Daoy (cell line): ENCODE results near the gene TBL1X. TPM values are rescaled to one million over a fixed set of nuclear protein-coding genes. Genes with fewer than 3 reads are reported as not detected.

ENCODE experiments used
- DNase-seq: peaks from one replicate; pipeline ENCODE4 v3.0.0-alpha.2; 2015; ENCODE audit warnings: low read depth
- total RNA-seq: library from RNA; depleted of rRNA; stranded (reverse); fragments of >200 nt; shearing (Covaris generic); gene quantifications from 2 replicates; pipeline ENCODE4 v1.2.3, GENCODE V29; 2014

Gene TBL1X
- total RNA-seq, 1 experiment from 2014 or later, result 7.9 TPM

DNA sequence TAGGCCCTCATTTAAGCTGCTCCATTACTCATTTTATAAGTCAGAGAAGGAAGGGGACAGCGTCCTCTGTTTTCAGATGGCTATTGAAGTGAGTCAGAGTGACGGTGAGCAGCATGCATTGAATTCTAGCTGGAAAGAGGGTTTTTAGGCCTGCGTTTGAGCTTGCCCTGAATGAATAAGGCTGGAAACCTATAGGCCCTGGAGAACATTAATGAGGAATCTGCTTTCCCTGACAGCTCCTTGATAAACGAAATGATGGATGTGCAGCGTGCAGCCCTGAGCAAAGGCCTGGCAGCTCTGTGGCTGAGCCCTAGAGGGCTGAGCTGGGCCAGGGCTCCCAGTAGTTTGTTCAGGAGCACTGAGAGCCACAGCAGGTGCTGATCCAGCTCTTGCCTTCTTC, 33.4 kb downstream of the TBL1X start:
- no peak for DNase-seq

DNA sequence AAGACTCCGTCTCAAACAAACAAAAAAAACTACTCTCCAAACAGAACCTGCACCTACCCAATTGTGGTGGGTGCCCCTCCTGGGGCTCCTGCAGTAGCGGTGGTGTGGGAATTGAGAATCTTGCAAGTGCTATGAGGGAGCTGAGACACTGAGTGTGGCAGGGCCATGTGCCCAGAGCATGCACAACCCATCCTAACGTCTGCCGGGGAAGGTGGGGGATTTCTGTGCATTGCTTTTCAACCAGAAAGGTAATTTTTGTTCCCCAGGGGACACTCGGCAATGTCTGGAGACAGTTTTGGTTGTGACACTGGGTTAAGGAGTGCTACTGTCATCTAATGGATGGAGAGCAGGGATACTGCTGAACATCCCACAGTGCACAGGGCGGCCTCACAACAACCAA, 35.7 kb downstream of the TBL1X start:
- DNase-seq, result no peak

DNA sequence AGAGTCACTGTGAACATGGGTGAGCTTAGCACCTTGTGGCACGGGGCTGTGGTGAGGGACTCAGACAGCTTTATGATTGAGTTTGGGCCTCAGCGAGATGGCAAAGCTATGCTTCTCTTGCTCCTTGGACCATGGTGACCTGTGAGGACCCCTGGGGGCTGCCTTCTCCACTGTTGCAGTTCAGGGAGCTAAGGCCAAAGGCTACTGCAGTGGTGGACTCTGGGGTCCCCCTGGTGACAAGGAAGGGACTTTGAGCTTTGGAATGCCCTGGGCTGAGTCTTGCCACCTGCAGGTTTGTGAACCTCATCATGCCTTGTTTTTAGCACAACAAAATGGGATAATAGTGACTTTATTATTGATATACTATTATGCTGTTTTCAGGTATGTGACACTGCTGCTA, 36.5 kb downstream of the TBL1X start:
- DNase-seq, result no peak

DNA sequence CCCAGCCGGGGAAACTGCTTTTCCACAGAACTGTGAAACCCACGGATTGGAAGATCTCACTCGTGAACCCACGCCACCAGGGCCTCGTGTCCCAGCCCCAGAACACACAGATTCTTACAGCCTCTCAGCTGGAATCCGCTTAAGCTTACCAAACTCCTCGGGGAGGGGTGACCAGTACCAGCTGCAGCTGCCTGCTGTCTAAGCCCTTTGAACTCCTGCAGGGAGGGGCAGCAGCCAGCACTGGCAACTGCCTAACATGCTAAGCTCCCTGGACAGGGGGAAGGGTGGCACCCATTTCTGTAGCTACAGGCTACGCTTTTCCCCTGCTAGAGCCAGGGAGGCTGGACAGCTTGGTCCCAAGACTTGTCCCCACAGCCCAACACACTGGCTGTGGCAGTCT, 38.4 kb downstream of the TBL1X start:
- DNase-seq, result no peak

DNA sequence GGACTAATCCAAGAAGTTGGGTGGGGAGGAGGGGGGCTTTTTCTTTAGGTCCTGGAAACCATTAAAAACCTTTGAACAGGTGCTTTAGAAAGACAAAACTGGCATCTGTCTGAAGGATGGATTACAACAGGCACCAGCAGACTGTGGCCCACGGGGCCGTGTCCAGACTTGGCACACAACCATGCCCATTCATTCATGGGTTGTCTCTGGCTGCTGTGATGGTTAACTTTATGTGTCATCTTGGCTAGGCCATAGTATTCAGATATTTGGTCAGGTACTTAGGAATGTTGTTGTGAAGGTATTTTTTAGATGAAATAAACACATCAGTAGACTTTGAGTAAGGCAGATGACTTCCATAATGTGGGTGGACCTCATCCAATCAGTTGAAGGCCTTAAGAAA, 45.5 kb downstream of the TBL1X start:
- DNase-seq, result no peak

DNA sequence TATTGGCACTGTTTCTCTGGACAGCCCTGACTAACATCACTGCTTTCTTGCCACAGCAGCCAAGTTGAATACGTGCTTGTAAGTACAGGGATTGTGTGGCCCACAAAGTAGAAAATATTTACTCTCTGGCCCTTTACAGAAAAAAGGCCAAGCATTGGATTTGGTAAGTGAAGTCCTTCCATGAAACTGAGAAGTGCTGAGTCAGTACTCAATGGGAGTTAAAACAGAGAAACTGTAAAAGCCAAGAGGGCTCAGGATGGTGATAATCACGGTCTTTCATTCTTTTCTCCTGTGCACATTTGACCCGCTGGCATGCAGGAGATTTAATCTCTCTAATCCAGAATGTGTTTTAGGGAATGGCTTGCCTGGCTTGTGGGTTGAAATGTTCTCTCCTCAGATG, 46.1 kb downstream of the TBL1X start:
- no peak for DNase-seq

DNA sequence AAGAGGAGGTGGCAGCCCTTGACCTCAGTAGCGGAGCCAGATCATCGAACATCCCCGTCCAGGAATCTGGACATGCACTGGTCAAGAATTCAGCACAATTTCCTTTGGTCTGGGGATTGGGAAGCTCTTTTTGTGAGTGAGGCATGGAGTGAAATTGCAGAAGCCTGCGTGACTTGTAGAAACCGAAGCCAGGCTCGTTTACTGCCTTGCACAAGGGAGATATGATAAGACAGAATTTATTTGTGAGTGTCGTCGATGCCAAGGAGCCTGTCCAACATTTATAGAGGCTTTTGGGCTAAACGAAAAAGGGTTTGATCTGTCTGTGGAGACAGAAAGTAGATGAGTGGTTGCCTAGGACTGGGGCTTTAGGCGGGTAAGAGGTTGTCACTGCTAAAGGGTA, 50.6 kb downstream of the TBL1X start:
- DNase-seq, result no peak

DNA sequence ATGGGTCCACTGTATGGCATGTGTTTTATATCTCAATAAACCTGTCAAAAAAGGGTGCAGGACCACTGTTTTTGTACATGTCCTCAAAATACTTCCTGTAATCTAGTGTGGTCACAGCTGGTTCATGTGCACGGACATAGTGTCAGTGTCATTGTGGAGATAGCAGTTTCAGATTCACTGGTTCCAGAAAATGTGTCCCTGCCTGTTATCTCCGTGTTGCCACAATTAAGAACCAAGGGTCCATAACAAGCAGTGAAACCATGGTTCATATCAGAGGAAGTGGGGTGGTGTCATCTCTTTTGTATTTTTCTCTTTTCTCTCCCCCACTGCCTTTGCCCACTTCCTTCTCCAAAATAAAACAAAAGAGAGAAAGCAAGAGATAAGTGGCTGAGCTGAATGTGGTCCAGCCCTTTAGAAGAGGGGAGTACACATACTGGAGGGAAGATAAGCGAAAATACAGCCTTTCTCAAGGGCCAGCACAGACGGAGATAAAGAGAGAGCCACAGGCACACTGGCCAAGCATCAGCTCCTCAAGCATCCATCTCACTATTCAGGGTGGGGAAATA, 51.2 kb downstream of the TBL1X start:
- DNase-seq, result no peak

DNA sequence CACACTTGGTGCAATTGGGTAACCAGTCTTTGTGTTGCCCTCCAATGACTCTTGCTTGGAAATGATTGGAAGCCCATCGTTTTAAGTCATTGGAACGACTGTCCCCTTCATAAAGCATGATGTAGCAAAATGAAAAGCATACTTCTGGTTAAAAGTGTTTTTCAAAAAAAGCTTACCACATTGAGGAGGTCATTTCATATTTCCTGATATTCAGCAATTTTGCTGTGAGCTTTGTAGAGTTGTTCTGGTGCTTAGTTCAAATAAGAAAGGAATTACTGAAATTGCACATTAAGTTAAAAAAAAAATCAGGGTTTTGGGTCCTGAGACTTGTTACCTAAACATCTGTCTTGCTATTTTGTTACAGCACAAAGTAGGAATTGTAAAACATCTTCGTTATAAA, 51.8 kb downstream of the TBL1X start:
- DNase-seq, result no peak

DNA sequence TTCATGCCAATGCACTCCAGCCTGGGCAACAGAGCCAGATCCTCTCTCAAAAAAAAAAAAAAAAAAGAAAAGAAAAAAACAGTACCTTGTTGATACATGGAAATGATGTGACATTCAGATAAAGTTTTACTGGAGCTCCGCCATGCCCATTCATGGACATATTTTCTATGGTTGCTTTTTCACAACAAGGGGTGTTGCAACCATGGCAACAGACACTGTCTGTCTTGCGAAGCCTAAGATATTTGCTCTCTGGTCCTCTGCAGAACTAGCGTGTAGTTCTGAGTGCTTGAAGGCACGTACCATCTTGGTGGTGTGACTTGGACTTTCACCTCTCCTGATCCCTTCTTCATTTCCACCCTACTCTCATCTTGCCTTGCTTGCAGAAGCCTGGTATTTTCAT, 53.2 kb downstream of the TBL1X start:
- no peak for DNase-seq

DNA sequence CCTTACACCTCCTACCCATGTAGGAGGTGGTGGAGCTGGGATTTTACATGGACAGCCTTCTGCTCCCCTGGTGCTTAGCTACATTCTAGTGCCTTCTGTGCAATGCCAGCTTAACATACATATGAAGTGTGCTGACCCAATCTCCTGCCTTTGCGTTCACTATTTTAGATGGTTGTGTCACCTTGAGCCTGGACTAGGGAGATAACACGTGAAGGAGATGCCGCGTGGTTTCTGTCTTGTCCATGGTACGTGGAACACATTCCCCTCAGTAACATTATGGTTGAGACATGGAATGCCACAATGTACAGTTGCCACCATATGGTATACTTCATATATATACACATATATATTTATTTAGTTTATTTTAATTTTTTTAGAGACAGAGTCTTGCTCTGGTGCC, 54.0 kb downstream of the TBL1X start:
- no peak for DNase-seq

DNA sequence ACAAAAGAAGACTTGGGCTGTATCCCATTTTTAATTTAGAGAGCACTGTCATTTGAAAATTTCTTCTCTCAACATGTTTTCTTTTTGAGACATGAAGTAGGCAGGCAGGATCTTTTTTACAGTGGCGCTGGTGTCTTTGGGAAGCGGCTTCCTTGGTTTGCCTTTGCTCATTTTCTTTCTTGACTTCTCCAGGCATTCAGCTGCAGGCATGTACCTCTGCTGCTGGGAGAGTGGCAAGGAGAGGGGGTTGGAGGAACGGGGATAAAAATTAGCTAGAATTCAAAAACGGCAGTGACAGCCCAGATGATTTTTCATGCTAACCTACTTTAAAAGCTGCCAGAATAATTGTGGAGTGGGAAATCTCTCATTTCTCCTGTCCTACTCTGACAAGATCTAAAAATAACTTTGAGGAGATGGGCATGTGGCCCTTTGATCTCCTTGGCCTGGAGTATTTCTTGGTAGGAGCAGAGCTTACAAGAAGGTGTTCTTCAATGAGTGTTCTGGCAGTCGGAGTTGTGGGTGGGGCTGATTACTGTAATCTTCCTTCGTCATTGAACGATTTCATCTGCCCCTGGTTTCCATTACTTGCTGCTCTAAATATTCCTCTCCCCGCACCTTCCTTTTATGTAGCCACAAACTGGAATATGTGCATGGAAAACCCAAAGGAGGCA, 54.8 kb downstream of the TBL1X start:
- no peak for DNase-seq

DNA sequence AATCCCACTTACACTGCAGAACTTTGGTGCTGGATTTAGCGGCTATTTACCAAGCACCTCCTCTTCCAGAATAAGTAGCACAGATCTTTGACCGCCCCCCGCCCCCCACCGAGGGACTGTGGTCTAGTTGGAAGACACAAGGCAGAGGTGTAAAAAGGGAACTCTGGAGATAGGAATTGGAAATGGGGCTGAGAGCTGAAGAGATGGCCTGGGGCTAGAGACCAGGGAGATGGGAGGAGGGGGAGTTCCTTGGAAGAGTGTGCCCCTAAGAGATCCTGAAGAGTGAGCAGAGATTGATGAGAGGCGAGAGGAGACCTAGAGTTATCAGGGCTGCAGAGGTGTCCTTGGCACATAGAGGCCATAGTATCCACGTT, 55.3 kb downstream of the TBL1X start:
- no peak for DNase-seq

DNA sequence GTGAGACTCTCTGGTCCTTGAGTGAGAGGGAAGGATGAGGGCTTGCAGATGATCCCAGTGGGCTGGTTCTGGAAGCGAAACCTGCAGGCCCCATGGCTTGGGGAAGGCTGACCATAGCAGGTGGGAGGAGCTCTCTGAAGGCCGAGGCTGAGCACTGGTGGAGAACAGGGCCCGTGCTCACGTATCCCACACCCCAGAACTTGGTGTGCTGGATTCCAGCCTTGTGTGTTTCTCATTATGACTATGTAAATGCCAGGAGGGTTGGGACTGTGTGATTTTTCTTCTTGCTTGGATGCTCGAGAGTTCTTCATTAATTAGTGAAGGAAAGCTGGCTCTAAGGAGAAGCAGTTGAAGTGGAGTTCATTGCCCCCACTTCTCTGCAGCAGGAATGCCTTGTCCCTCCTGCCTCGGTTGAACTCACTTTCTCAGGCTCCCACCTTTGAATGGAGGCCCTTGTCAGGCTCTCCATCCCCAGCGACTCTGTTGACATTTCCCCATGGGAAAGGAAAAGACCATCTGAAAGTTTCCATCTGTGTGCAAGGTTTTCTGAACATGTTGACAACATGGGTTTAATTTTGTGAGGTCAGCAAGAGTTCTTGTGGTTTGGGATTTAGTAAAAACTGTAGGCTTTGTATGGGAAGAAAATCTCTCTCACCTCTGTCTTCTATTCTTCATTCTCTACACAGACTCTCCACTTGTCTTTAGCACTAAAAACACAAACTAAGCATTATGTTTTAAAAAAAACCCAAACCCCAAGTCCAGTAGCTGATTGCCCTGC, 57.7 kb downstream of the TBL1X start:
- DNase-seq, result no peak

DNA sequence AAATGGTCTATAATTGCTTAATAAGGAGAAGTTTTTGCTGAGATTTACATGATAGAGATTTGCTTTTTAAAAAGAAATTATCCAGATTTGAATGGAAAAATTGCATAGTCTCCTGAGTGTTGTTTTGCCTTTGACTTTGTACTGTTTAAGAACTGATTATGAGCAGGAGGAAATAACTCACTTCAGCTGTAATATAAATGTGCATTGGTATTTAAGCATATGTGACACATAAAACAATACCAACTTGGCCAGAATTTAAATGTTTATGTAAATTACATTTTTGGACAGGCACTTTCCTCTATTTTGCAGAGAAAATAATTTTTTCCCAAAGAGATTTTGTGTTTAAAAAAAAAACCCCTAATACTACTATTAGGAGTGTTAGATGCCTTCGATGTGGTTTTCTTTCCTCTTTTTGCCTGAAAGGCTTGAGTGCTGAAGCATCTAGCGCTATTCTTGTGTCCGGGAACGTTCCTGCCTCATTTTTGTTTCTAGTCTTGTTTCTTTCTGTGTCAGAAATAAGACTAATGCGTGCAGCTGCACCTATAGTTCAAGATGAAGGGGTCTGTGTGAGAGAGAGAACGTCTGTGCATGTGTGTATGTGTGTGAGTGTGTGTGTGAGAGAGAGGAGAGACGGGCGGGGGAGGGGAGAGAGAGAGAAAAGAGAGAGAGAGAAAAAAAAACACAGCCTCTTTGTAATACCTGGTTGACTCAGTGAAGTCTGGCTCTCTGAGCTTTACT, 60.8 kb downstream of the TBL1X start:
- no peak for DNase-seq

DNA sequence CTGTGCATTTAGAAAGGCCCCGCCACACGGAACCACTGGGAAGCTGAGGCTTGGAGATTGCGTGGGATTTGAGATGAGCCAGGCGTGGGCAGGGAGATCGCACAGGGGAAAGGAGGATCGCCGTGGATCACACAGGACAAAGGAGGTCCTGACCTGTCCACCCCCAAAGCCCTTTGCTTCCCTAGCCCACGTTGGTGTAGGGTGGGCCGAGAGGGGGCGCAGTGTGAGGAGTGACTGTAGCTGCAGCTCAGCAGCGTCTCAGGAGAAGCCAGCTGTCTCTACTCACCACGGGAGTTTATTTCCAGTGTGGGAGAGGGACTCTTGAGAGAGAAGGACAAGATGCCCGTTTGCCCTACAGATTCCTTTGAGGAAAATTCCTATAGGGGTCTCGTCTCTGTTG, 62.1 kb downstream of the TBL1X start:
- DNase-seq, result no peak

DNA sequence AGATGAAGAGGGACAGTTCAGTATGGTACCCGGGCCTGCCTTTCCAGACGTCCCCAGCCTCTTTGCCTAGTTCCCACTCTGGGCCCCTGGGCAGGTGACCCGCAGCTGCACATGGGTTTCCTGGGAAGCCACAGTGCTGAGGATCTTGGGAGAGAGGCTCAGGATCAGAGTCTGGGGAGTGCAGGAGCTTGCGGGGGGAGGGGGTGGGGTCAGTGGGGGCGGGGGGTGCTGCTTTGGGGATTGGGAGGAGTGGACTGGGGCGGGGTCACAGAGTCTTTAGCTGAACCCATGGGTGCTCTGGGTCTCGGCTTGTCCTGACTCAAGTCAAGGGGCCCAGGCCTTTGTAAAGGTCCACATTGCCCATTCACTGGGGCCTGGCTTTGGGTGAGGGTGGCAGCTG, 63.6 kb downstream of the TBL1X start:
- no peak for DNase-seq

DNA sequence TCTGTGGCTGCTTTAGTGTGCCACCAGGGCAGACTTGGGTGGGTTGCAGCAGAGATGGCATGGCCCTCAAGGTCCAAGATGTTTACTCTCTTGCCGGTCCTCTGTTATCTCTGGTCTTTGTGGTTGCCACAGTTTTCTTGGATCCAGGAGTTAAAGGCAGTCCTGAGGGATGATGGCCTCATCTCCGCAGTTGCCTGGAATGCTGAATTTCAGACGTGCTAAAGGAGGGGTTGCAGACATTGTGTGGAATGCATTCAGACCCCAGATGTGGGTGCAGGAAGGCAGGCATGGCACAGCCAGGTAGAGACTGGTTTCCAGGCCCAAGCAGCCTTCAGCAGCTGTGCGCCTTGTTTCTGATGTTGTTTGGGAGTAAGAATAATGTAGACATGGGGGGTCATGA, 64.4 kb downstream of the TBL1X start:
- no peak for DNase-seq

DNA sequence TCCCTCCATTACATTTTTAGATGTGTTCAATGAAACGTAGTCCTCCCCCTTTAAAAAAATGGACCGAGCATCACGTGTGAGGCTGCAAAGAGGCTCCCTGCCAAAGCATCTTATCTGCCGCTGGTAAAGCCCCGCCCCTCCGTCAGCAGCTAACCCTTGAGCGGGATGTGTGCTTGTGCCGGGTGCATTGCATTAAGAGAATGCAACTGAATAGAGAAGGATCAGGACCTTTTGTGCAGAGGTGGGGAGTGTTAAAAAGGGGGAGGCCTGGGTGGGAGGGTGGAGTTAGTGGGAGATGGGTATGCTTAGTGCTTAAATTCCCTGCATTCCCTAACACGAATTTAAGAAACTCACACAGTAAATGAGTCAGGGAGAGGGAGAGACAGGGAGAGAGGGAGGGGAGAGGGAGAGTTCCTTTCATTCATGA, 66.0 kb downstream of the TBL1X start:
- DNase-seq, result peak; percentile 73

DNA sequence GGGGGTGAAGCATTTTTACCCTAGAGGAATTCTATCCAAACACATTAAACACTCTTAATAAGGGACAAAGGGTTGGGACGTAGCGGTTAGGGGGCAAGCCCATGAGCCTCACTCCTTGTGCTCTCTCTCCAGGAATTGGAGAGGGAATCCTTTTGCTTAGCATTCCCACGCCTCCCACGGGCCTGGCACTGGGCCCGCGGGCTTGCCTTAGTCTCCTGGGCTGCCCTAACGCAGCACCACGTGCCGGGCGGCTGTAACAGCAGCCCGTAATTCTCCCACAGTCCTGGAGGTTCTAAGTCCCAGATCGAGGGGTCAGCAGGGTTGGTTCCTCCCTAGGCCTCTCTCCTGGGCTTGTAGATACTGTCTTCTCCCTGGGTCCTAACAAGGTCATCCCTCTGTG, 67.5 kb downstream of the TBL1X start:
- no peak for DNase-seq

DNA sequence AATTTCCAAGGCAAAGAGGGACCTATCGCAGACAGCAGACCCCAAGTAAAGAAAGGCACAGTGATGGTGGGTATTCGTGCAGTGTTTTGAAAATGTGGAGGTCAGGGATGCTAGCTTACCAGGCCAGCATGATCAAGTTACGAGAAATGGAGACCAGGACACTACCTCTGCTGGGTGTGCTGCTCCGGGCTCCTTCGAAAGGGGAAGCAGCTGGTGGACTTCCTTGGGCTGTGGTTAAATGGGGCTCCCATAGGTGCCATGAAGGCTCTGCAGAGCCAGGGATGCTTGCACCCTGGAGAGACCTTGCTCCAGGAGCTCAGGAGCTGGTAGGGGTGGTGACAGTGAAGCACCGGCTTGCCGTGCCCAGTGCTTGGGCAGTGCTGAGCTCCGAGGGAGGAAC, 68.8 kb downstream of the TBL1X start:
- DNase-seq, result no peak

DNA sequence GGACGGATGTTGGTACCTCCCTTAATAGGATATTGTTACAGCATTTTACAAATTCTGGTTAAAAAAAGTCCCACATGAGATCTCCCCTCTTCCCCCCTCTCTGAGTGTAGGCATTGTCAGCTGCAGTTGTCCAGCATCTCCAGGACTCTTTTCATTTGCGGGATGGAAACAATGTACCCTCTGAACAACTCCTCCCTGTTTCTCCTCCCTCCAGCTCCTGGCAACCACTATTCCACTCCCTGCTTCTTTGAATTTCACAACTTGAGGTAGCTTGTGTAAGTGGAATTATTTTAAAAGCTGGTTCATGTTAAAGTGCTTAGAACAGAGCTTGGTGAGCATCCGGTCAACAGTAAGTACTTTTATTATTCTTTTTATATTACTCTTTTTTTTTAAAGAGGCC, 69.8 kb downstream of the TBL1X start:
- DNase-seq, result no peak

DNA sequence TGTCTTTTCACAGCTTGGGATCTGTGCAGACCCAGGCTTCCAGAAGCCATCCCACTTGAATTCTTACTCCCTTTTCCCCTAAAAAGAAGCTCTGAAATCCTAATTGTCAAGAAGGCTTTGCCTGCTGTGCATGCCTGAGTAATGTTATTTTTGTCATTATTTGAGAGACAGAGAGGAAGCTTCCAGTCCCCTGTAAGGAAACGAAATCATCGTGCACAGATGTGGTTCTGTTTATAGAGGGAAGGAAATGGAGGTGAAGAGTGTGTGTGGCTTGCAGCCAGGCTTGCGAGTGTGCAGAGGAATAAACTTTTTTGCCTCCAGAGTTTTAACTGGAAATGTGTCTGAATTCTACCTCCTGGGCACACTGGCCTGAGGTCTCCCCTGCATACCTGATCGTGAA, 70.2 kb downstream of the TBL1X start:
- no peak for DNase-seq
